Aorta (tissue), 5 donors: Measurements from ENCODE around the gene EPHX1. TPM values are rescaled to one million over a fixed set of nuclear protein-coding genes. Genes with fewer than 3 reads are reported as not detected.

Source experiments
- ATAC-seq: fragments of 200-7000 bp; cut with Tn5 transposase; one replicate; pipeline ENCODE4 v1.9.1; 2022; ENCODE audit warnings: moderate library complexity; ENCODE audit not compliant: low FRiP score
- DNase-seq, 2 donors: peaks; one replicate each; pipeline ENCODE4 v3.0.0-alpha.2; 2020
- H3K27ac ChIP-seq, 2 donors: one replicate each; pipeline ENCODE4 v1.5.1; 2013; ENCODE audit warnings: low read length in 2 of 2, mild to moderate bottlenecking in 2 of 2, moderate library complexity in 2 of 2, control low read depth in 1 of 2, inconsistent platforms in 1 of 2, low read depth in 1 of 2
- H3K27me3 ChIP-seq, 2 donors: one replicate each; pipeline ENCODE4 v1.6.1; 2013; ENCODE audit warnings: control low read depth in 1 of 2, low read length in 1 of 2, mild to moderate bottlenecking in 1 of 2, moderate library complexity in 1 of 2; ENCODE audit not compliant: insufficient read depth in 2 of 2, control insufficient read depth in 1 of 2
- H3K36me3 ChIP-seq, 2 donors: one replicate each; pipeline ENCODE4 v1.6.1; 2013; ENCODE audit warnings: control low read depth in 1 of 2, low read length in 1 of 2, mild to moderate bottlenecking in 1 of 2; ENCODE audit not compliant: insufficient read depth in 2 of 2, control insufficient read depth in 1 of 2
- H3K4me1 ChIP-seq, 2 donors: one replicate each; pipeline ENCODE4 v1.6.1; 2013; ENCODE audit warnings: low read length in 2 of 2, control low read depth in 1 of 2, mild to moderate bottlenecking in 1 of 2, moderate library complexity in 1 of 2; ENCODE audit not compliant: insufficient read depth in 2 of 2, control insufficient read depth in 1 of 2
- H3K4me3 ChIP-seq, 2 donors: one replicate each; pipeline ENCODE4 v1.5.1; 2013; ENCODE audit warnings: low read length in 2 of 2, control low read depth in 1 of 2, mild to moderate bottlenecking in 1 of 2
- H3K9me3 ChIP-seq: one replicate; pipeline ENCODE4 v1.6.1; 2013; ENCODE audit warnings: mild to moderate bottlenecking, low read length; ENCODE audit not compliant: control insufficient read depth
- WGBS, 2 donors: extraction: QIAGEN DNeasy Blood & Tissue Kit; methylation state at CpG; one replicate each; pipeline ENCODE4 v1.1.7; 2013; 5-methylcytosine and 5-hydroxymethylcytosine counted together
- intact Hi-C, 2 donors: fragments of 100-400 bp; cut with DNase I; formaldehyde crosslinking; loops; one replicate each; pipeline versions ENCODE4 v1.14.2 to v1.15.0; 2022
- polyA plus RNA-seq, 2 donors: library from polyadenylated mRNA; stranded (reverse); fragments of 200-250 nt; gene quantifications; one replicate each; pipeline ENCODE4 v1.2.3, GENCODE V29; 2013
- total RNA-seq, 2 donors: library from RNA; stranded (reverse); fragmentation: NEBNext Ultra II Directional; extraction: Animal tissue kit (Norgen Biotek cat#: 25700); gene quantifications; one replicate each; pipeline ENCODE4 v1.2.1, GENCODE V29; 2021
- donor health status: healthy with polysubstance abuse.
- donor health status: Bipolar disorder and iron deficiency.
- donor health status: DM: no; HTN: no; CAD: no.
- donor health status: DM: no; HTN: no; CAD: no.
- donor health status: DM: yes; HTN: yes; CAD: no.

Gene EPHX1
- total and polyA plus RNA-seq, 4 donors = 20.0 to 153 (median 61.9) TPM

DNA sequence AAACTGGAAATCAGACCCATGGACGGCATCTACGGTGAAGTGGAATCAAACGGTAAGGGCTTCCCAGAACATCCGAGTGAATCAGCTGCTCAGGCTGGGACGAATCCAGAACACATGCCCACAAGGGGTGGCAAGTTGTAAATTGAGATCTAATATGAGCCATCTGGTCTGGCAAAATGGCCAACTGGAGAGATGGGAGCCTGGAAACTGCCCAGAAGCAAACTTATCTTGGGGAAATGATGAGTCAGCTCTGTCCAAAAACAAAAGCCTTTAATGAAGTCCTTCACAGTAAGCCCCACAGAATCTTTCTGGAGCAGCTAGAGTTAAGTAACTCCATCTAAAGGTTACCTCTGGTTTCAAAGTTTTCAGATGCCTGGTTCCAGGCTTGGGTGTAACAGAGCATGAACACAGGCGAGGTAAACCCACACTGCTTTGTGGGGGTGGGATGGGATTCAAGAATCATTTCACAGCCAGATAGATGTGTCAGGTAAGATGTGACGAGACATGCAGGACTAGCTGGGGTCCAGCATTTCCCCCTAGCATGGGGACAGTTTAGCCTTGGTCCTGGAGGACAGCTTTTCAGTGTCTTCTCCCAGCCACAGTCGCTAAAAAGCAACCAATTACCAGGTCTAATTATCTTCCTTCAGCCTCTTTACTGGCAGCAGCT lies 42.8 kb upstream of the EPHX1 start:
- DNase-seq = peak; percentile 77 to 86
- 3 to 12% methylated on average over 8 of the region's 8 CpGs for WGBS, 2 donors
- intact Hi-C loops = loop anchor here in 1 of 2 donors (10.0 kb wide), 1 partner anchor 72 kb away; no protein-coding TSS in a partner anchor
- no peaks in the 10 kb centered on the region for H3K9me3 ChIP-seq
- H3K4me1 ChIP-seq = peaks cover 0 to 6% of the 10 kb centered on the region in 2 donors
- peak overlapping the region; percentile 67 to 79 for H3K27ac ChIP-seq
- no peaks in the 10 kb centered on the region for H3K27me3 ChIP-seq
- H3K4me3 ChIP-seq = no peak overlapping the region
- peak; percentile 62 for ATAC-seq
- no peaks in the 10 kb centered on the region for H3K36me3 ChIP-seq

DNA sequence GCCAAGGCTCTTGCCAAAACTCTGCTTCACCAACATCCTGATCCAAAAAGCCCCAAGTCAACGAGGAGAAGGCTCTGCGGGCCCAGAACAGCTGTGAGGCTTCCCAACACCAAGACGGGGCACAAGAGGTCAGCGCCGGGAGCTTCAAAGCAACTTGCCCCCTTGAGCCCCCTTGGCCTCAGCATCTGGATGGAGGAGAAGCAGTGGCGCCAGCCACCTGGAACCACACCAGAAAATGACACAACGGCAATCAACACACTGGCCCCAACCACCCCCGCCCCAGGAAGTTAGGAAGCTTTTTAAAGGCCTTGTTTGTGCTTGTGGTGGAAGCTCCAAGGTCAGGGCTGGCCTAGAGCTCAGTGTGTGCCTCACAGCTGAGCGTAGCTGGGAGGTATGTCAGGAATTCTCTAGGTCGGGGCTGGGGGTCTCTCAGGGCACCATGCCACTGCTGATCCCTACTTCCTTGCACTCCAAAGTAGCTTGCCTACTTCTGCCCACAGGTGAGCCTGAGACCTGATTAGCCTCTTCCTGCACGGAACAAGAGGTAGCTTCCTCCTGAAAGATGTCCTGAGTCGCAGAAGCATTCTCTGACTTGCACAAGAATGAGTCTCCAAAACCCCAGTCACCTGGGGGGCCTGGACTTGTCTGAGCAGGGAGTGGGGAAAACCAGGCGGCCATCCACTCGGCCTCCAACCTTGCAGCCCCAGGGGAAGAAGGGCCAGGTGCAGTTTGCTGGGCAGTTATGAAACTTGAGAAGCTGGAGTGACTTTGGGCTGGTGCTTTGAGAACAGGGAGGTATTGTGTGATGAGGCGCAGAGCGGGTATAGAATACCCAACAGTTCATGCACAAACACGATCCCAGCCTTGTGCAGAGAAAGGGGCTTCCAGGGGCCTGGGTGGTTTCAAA lies 42.0 kb upstream of the EPHX1 start:
- no peaks in the 10 kb centered on the region for H3K36me3 ChIP-seq
- no peaks in the 10 kb centered on the region for H3K27me3 ChIP-seq
- peak overlapping the region; percentile 58 to 79 for H3K27ac ChIP-seq
- WGBS, 2 donors = 39 to 41% methylated on average over 17 of the region's 17 CpGs
- no peak overlapping the region for H3K4me3 ChIP-seq
- intact Hi-C loops = loop anchor here in 1 of 2 donors (10.0 kb wide), 1 partner anchor 73 kb away; no protein-coding TSS in a partner anchor
- peak; percentile 71 for ATAC-seq
- DNase-seq = peak; percentile 87
- peaks cover 0 to 6% of the 10 kb centered on the region in 2 donors for H3K4me1 ChIP-seq
- H3K9me3 ChIP-seq = no peaks in the 10 kb centered on the region

DNA sequence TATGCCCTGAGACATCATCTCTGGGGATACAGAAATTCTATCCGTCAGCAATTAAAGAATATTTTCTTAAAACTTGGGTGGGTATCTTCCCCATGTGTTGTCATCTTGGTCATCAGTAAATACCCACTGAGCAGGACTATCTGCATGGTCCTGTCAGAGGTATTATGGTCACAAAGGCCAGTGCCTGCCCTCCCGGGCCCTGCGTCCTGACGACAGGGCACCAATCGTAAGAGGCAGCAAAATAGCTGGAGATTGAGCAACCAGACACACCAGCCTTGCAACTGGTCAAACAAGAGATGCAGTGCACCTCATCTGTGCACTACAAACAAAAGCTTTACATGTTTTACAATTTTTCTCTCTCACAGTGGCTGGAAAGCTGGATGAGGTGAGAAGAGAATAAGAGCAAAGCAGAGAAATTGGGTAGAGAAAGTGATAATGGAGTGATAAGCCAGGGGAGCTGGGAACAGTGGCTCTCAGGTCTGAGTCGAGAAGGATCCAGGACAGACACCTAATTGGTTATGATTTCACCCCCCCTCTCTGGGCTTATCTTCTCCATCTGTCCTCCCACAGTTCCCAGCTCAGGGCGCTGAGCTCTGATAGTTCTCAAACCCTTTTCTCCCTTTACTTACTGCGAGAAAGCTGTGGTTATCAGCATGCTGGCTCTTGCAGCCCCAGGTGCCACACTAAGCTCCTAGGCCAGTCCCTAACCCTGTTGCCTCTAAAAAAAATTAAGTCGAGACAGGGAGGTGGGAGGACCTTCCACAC lies 41.1 kb upstream of the EPHX1 start:
- DNase-seq (no peak), ATAC-seq (no peak)
- Histone ChIP-seq H3K4me3 (no peak overlapping the region), H3K4me1 (peaks cover 0 to 5% of the 10 kb centered on the region in 2 donors), H3K27ac (no peak overlapping the region), H3K36me3 (no peaks in the 10 kb centered on the region), H3K9me3 (no peaks in the 10 kb centered on the region), H3K27me3 (no peaks in the 10 kb centered on the region)
- intact Hi-C loops = loop anchor here in 1 of 2 donors (10.0 kb wide), 1 partner anchor 74 kb away; no protein-coding TSS in a partner anchor
- WGBS, 2 donors = 93 to 97% methylated on average over 9 of the region's 9 CpGs

DNA sequence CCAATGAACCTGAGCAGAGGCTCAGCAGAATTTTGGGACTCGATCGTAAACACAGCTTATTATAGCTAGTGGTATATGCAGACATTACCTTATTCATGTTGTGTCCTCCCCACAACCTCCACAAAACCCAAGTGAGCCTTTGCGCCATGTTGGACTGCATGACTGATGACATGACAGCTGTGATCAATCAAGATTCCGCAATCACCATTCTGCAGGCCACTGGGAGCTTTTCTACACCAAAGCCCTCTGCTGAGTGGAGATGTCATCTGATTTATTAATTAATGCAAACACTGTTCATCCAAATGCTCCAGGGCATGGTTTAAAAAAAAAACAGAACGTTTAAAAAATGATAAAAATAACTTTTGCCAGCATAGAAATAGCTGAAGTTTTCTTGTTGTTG lies 40.2 kb upstream of the EPHX1 start:
- H3K36me3 ChIP-seq = no peaks in the 10 kb centered on the region

DNA sequence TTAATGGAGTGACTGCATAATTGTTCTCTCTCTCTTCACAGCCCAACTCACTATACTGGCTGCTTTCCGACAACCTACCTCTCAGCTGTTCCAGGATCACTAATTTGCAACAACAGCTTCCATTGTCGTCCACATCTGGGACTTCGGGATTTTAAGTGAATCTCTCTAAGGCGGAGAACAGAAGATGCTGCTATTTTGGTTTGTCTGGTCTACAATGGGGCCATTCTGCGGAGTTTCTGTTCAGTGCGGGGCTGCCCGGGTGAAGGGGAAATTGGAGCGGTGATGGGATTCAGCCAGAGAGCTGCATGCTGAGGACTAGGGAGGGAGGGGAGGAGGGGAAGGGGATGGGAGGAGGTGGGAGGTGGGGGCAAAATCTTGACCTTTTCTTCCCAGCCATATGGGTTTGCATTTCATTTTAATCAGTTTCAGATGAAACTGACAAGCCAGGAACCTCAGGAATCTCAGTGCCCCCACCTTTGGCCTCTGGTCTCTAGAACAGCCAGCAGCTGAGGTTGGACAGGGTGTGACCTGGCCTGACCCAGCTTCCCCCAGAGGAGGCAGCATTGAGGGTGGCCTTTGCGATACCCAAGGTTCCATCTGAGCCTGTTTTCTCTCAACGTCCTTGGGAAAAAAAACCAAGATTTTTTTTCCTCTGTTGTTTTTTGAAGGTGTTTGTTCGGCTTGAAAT lies 39.2 kb upstream of the EPHX1 start:
- Histone ChIP-seq H3K4me3 (no peak overlapping the region), H3K36me3 (no peaks in the 10 kb centered on the region), H3K27ac (no peak overlapping the region), H3K27me3 (no peaks in the 10 kb centered on the region), H3K9me3 (no peaks in the 10 kb centered on the region), H3K4me1 (peaks cover 0 to 2% of the 10 kb centered on the region in 2 donors)
- DNase-seq = no peak
- no peak for ATAC-seq
- 90 to 93% methylated on average over 11 of the region's 11 CpGs for WGBS, 2 donors
- intact Hi-C loops = loop anchor here (5.0 to 10.0 kb wide), 4 partner anchors 118 to 293 kb away; partner anchors contain the start of gene ENAH (in 2 of the 2)

More for the DNA sequence above, 40.2 kb upstream of the EPHX1 start:
- ATAC-seq (no peak), DNase-seq (no peak)
- intact Hi-C loops = loop anchor here (5.0 to 10.0 kb wide), 5 partner anchors 75 to 292 kb away; partner anchors contain the start of gene ENAH (in 2 of the 2)
- WGBS, 2 donors = 91 to 94% methylated on average over 5 of the region's 5 CpGs
- H3K4me1 ChIP-seq = peaks cover 0 to 2% of the 10 kb centered on the region in 2 donors
- H3K27ac ChIP-seq = no peak overlapping the region
- no peak overlapping the region for H3K4me3 ChIP-seq
- H3K9me3 ChIP-seq = no peaks in the 10 kb centered on the region
- H3K27me3 ChIP-seq = no peaks in the 10 kb centered on the region

DNA sequence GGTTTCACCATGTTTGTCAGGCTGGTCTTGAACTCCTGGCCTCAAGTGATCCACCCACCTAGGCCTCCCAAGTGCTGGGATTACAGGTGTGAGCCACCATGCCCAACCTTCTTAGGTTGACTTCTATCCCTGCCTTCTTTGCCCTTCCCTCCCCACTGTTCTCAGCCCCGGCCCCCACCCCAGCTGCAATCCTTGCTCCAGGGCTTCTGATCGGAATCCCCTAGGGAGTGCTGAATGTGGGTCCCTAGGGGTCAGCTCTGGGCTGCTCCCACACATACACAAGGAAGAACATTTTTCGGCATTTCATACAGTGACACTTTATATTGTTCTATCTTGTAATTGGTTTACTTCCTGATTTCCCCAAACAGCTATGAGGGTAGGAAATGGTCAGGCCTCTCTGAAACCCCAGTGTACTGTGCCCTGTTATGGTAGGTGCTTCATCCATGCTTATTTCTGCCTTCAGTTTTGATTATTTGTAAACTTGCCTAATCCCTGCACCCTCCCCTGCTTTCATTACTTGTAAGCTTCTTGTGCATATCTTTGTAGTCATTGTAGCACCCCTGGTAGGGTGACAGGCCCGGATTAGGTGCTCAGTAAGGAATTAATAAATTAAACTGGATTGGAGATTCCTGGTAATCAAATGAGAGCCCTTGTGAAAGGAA lies 38.1 kb upstream of the EPHX1 start:
- DNase-seq (no peak), ATAC-seq (no peak)
- no peak overlapping the region for H3K4me3 ChIP-seq
- 62 to 85% methylated on average over 4 of the region's 4 CpGs for WGBS, 2 donors
- intact Hi-C loops = loop anchor here (2.0 to 10.0 kb wide), 5 partner anchors 119 to 297 kb away; partner anchors contain the start of gene ENAH (in 2 of the 2)
- no peaks in the 10 kb centered on the region for H3K36me3 ChIP-seq
- peaks cover 0 to 2% of the 10 kb centered on the region in 2 donors for H3K4me1 ChIP-seq
- H3K27ac ChIP-seq = no peak overlapping the region
- H3K27me3 ChIP-seq = no peaks in the 10 kb centered on the region
- no peaks in the 10 kb centered on the region for H3K9me3 ChIP-seq

DNA sequence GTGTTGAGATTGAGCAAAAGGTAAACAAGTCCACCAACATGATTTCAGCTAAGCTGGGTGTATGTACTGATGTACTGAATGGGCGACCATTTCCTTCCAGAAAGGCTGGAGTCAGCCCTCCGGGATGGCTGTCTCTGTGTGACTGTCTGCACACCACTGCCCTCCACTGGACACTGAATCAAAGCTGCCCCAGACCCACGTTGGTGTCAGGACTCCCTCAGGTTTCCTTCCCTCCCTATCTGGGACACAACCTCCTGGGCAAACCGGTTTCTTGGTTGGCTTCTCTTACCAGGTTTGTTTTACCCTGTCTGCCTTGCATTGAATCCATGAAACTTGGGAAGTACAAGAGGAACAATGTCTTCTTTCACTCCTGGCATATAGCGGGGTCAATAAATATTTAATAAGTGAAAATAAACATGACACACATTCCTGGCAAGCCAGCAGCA lies 37.6 kb upstream of the EPHX1 start:
- no peak overlapping the region for H3K4me3 ChIP-seq
- H3K4me1 ChIP-seq = peaks cover 0 to 2% of the 10 kb centered on the region in 2 donors
- H3K27ac ChIP-seq = no peak overlapping the region
- 12% methylated on average over 5 of the region's 5 CpGs for WGBS, 2 donors
- H3K9me3 ChIP-seq = no peaks in the 10 kb centered on the region
- no peaks in the 10 kb centered on the region for H3K36me3 ChIP-seq
- DNase-seq (peak; percentile 87 to 91), ATAC-seq (peak; percentile 88)
- H3K27me3 ChIP-seq = no peaks in the 10 kb centered on the region
- intact Hi-C loops = loop anchor here (2.0 to 10.0 kb wide), 5 partner anchors 120 to 298 kb away; partner anchors contain the start of gene ENAH (in 2 of the 2)
